Gastroesophageal sphincter (tissue), 4 donors: ENCODE measurements around the gene HSH2D. TPM values are rescaled to one million over a fixed set of nuclear protein-coding genes. Genes with fewer than 3 reads are reported as not detected.
"Not testable (repeated sequence)": the region's sequence is repeated elsewhere in the genome, so short reads cannot be mapped to it uniquely, and the experiment has no call there.

Experiments
- ATAC-seq: fragments of 150-250 bp; one replicate; pipeline ENCODE4 v1.9.1; 2016; ENCODE audit warnings: mild to moderate bottlenecking, moderate library complexity
- H3K27ac ChIP-seq, 4 donors: fragments of 200-600 bp; sonication (generic) in 3 of 4; 1 replicate in 3 of 4; 2 replicates in 1 of 4; pipeline ENCODE4 v1.5.1; 2016 to 2019
- H3K27me3 ChIP-seq: fragments of 200-600 bp; sonication (generic); one replicate; pipeline ENCODE4 v1.5.1; 2019
- H3K36me3 ChIP-seq, 2 donors: fragments of 200-600 bp; sonication (generic); one replicate each; pipeline ENCODE4 v1.5.1; 2019; ENCODE audit warnings: control low read depth in 1 of 2
- H3K4me1 ChIP-seq, 3 donors: fragments of 200-600 bp; sonication (generic); 1 replicate in 2 of 3; 2 replicates in 1 of 3; pipeline ENCODE4 v1.5.1; 2016 to 2019; ENCODE audit warnings: control low read depth in 2 of 3
- H3K4me3 ChIP-seq, 2 donors: fragments of 200-600 bp; sonication (generic); one replicate each; pipeline ENCODE4 v1.5.1; 2019; ENCODE audit warnings: mild to moderate bottlenecking in 1 of 2, moderate library complexity in 1 of 2
- H3K9me3 ChIP-seq, 3 donors: fragments of 200-600 bp; sonication (generic); one replicate each; pipeline ENCODE4 v1.5.1; 2017 to 2019; ENCODE audit warnings: control low read depth in 2 of 3
- CTCF ChIP-seq, 4 experiments: fragments of 200-600 bp in 2 of 4; fragments of 450-650 bp in 2 of 4; sonication (generic) in 1 of 4; IDR thresholded peaks; one replicate each; pipeline ENCODE4 v1.5.1; 2017 to 2019; ENCODE audit warnings: antibody characterized with exemption in 4 of 4, mild to moderate bottlenecking in 2 of 4, moderate library complexity in 2 of 4
- EP300 ChIP-seq: sonication (generic); formaldehyde crosslinking; IDR thresholded peaks from one replicate; pipeline ENCODE4 v1.6.1; 2017; ENCODE audit warnings: antibody characterized with exemption, mild to moderate bottlenecking
- POLR2A ChIP-seq, 2 donors: fragments of 450-650 bp; IDR thresholded peaks; one replicate each; pipeline ENCODE4 v1.6.1; 2017; ENCODE audit warnings: antibody characterized with exemption in 2 of 2, mild to moderate bottlenecking in 2 of 2, moderate library complexity in 1 of 2
- POLR2AphosphoS5 ChIP-seq: sonication (generic); formaldehyde crosslinking; IDR thresholded peaks from one replicate; pipeline ENCODE4 v1.6.1; 2017; ENCODE audit warnings: antibody characterized with exemption
- WGBS, 2 donors: methylation state at CpG; one replicate each; pipeline ENCODE4 v1.1.5; 2018; ENCODE audit warnings: low coverage in 1 of 2; 5-methylcytosine and 5-hydroxymethylcytosine counted together
- total RNA-seq, 4 donors: library from RNA; depleted of rRNA; stranded (reverse); fragments of >200 nt; gene quantifications; one replicate each; pipeline ENCODE4 v1.1.0, GENCODE V29; 2016

The HSH2D gene
- total RNA-seq, 4 donors from 2014 or later, result 0.87 to 0.94 TPM; not detected in 2

DNA sequence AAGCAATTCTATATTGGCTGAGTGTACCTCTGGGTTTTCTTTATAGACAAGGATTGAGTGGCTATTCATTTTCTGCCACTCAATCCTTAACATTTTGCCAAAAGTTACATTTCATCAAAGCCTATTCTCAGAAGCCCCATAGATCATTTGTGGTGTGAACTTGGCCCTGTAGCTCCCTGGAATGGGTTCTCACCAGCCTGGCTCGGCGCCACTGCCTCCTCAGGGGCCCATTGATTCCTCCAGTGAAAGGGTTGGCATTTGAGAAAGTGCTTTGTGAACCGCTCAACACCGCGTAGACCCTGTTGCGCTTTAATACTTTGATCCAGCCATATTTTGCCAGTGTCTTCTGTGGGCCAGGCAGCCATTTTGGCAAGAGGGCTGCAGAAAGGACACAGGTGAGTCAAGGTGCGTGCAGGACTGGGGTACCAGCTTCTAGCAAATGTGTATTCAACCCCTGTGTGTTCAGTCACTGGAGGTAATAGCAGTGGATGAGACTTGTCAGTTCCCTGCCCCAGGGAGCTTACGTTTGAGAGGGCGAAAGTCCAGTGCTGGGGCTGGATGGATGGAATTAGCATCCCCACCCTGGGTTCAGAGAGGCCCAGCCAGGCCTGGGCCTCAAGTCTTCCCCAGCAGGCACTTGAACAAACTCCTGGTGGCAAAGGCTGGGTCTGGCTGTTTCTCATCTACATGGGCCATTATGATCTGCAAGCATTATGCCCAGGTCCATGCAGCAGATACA, 28.0 kb upstream of the HSH2D start:
- WGBS, 2 donors, result 87% methylated on average over 4 to 5 of the region's 9 CpGs
- H3K27me3 ChIP-seq, result no peaks in the 10 kb centered on the region
- no peaks in the 10 kb centered on the region for H3K9me3 ChIP-seq
- peaks cover 0 to 62% (median 20%) of the 10 kb centered on the region in 3 donors for H3K4me1 ChIP-seq
- H3K27ac ChIP-seq, result peak overlapping the region in 1 of 4 donors; percentile 8
- peaks cover 0 to 45% of the 10 kb centered on the region in 2 donors for H3K36me3 ChIP-seq
- H3K4me3 ChIP-seq, result no peak overlapping the region
- no peak for ATAC-seq
- TF ChIP-seq POLR2AphosphoS5 (no peak), CTCF (IDR thresholded peaks at IDR 0.05) (no peak), EP300 (no peak), POLR2A (IDR thresholded peaks at IDR 0.05) (no peak)

GRCh38 chr19:16116067-16116466, 27.4 kb upstream of the HSH2D start:
- Histone ChIP-seq H3K36me3 (peaks cover 0 to 51% of the 10 kb centered on the region in 2 donors), H3K4me1 (peaks cover 0 to 56% (median 20%) of the 10 kb centered on the region in 3 donors), H3K27me3 (no peaks in the 10 kb centered on the region), H3K27ac (no peak overlapping the region), H3K9me3 (no peaks in the 10 kb centered on the region), H3K4me3 (no peak overlapping the region)
- 57 to 72% methylated on average over 4 of the region's 4 CpGs for WGBS, 2 donors
- no peak for ATAC-seq
- no peak for TF ChIP-seq CTCF (IDR thresholded peaks at IDR 0.05)
- TF ChIP-seq EP300, result no peak
- TF ChIP-seq POLR2AphosphoS5, result no peak
- no peak for TF ChIP-seq POLR2A (IDR thresholded peaks at IDR 0.05)

- WGBS, 2 donors, result 81 to 85% methylated on average over 7 of the region's 11 CpGs
- Histone ChIP-seq H3K4me3 (no peak overlapping the region), H3K9me3 (no peaks in the 10 kb centered on the region), H3K4me1 (peaks cover 0 to 48% (median 15%) of the 10 kb centered on the region in 3 donors), H3K27me3 (no peaks in the 10 kb centered on the region), H3K27ac (no peak overlapping the region), H3K36me3 (peaks cover 0 to 66% of the 10 kb centered on the region in 2 donors)
- ATAC-seq, result no peak
- TF ChIP-seq POLR2AphosphoS5, result no peak
- TF ChIP-seq CTCF (IDR thresholded peaks at IDR 0.05), result no peak
- no peak for TF ChIP-seq POLR2A (IDR thresholded peaks at IDR 0.05)
These were observed 25.9 kb upstream of the HSH2D start for GRCh38 chr19:16117594-16118033.

GRCh38 chr19:16118489-16119033, 24.9 kb upstream of the HSH2D start:
- Histone ChIP-seq H3K4me1 (peaks cover 0 to 39% (median 6%) of the 10 kb centered on the region in 3 donors), H3K36me3 (peaks cover 0 to 76% of the 10 kb centered on the region in 2 donors), H3K9me3 (no peaks in the 10 kb centered on the region), H3K27ac (no peak overlapping the region), H3K27me3 (no peaks in the 10 kb centered on the region), H3K4me3 (no peak overlapping the region)
- 75% methylated on average over 2 of the region's 12 CpGs; no CpG with 5 or more reads in 1 of the 2 donors for whole genome bisulfite sequencing, 2 donors
- no peak for TF ChIP-seq EP300
- TF ChIP-seq POLR2A (IDR thresholded peaks at IDR 0.05), result no peak
- TF ChIP-seq POLR2AphosphoS5, result no peak
- no peak for TF ChIP-seq CTCF (IDR thresholded peaks at IDR 0.05)
- ATAC-seq, result no peak

DNA sequence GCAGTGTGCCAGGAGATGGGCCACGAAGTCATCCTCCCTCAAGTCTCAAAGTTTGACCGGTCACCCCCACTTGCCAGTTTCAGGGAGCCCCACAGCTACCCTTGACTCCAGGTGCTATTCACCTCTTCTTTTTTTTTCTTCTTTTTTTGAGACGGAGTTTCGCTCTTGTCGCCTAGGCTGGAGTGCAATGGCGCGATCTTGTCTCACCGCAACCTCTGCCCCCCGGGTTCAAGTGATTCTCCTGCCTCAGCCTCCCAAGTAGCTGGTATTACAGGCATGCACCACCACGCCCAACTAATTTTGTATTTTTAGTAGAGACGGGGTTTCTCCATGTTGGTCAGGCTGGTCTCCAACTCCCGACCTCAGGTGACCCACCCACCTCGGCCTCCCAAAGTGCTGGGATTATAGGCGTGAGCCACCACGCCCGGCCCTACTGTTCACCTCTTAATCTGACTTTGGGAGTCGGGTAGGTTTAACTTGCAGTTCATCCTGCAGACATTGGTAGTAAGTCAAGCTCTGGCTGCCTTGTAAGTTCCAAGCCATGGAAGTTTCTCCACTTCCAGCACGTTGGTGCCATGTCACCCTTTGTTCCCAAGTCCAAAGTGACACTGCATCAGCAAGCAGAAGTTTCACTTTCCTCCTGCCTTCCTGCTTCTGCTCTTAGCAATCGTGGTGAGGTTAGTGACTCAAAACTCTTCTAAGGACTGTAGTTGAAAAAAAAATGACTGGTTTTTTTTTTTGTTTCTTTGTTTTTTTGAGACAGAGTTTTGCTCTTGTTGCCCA, 24.2 kb upstream of the HSH2D start:
- ATAC-seq, H3K27ac ChIP-seq: not testable (repeated sequence)
- WGBS, 2 donors, result 78 to 79% methylated on average over 4 to 10 of the region's 19 CpGs

More for the DNA sequence above, 24.2 kb upstream of the HSH2D start:
- not testable (repeated sequence) for H3K27me3 ChIP-seq, H3K4me3 ChIP-seq, H3K9me3 ChIP-seq
- peaks cover 0 to 32% (median 5%) of the 10 kb centered on the region in 3 donors for H3K4me1 ChIP-seq
- peaks cover 0 to 83% of the 10 kb centered on the region in 2 donors for H3K36me3 ChIP-seq
